Gastroesophageal sphincter (tissue), 3 donors: ENCODE results near the gene TMEM116.

ENCODE experiments used
- EP300 ChIP-seq: sonication (generic); formaldehyde crosslinking; IDR thresholded peaks from one replicate; pipeline ENCODE4 v1.6.1; 2017; ENCODE audit warnings: antibody characterized with exemption, mild to moderate bottlenecking
- POLR2A ChIP-seq, 2 donors: fragments of 450-650 bp; IDR thresholded peaks; one replicate each; pipeline ENCODE4 v1.6.1; 2017; ENCODE audit warnings: antibody characterized with exemption in 2 of 2, mild to moderate bottlenecking in 2 of 2, moderate library complexity in 1 of 2
- POLR2AphosphoS5 ChIP-seq: sonication (generic); formaldehyde crosslinking; IDR thresholded peaks from one replicate; pipeline ENCODE4 v1.6.1; 2017; ENCODE audit warnings: antibody characterized with exemption
- TF ChIP-seq, protein P1 (sequence below), 4 experiments: fragments of 200-600 bp in 2 of 4; fragments of 450-650 bp in 2 of 4; sonication (generic) in 1 of 4; IDR thresholded peaks; one replicate each; pipeline ENCODE4 v1.5.1; 2017 to 2019; ENCODE audit warnings: antibody characterized with exemption in 4 of 4, mild to moderate bottlenecking in 2 of 4, moderate library complexity in 2 of 4

DNA sequence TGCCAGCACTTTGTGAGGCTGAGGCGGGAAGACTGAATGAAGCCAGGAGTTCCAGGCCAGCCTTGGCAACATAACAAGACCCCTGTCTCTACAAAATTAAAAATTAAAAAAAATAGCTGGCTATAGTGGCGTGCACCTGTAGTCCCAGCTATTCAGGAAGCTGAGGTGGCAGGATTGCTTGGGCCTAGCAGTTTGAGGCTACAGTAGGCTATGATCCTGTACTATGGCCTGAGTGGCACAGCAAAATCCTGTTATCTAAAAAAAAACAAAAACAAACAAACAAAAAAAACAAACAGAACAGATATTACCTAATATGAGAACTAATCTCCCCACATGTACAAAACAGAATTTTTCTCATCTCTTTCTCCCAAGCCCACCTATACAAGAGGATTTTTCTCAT, 15.7 kb downstream of the TMEM116 start:
- TF ChIP-seq, protein P1, sequence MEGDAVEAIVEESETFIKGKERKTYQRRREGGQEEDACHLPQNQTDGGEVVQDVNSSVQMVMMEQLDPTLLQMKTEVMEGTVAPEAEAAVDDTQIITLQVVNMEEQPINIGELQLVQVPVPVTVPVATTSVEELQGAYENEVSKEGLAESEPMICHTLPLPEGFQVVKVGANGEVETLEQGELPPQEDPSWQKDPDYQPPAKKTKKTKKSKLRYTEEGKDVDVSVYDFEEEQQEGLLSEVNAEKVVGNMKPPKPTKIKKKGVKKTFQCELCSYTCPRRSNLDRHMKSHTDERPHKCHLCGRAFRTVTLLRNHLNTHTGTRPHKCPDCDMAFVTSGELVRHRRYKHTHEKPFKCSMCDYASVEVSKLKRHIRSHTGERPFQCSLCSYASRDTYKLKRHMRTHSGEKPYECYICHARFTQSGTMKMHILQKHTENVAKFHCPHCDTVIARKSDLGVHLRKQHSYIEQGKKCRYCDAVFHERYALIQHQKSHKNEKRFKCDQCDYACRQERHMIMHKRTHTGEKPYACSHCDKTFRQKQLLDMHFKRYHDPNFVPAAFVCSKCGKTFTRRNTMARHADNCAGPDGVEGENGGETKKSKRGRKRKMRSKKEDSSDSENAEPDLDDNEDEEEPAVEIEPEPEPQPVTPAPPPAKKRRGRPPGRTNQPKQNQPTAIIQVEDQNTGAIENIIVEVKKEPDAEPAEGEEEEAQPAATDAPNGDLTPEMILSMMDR (IDR thresholded peaks at IDR 0.05) = no peak
- TF ChIP-seq POLR2A (IDR thresholded peaks at IDR 0.05) (no peak), POLR2AphosphoS5 (no peak), EP300 (no peak)
